Adrenal gland (tissue), 5 donors: ENCODE measurements around the gene TTC33.

Experiments used
- POLR2A ChIP-seq, 2 donors: fragments of 450-650 bp; IDR thresholded peaks; one replicate each; pipeline ENCODE4 v1.6.1; 2017; ENCODE audit warnings: antibody characterized with exemption in 2 of 2, mild to moderate bottlenecking in 2 of 2, moderate library complexity in 1 of 2
- TF ChIP-seq, protein P1 (sequence below), 6 experiments: fragments of 450-650 bp in 4 of 6; fragments of 200-600 bp in 2 of 6; sonication (generic) in 1 of 6; IDR thresholded peaks; 1 replicate in 5 of 6; 2 replicates in 1 of 6; pipeline versions ENCODE4 v1.5.1 to v1.8.0; 2016 to 2021; ENCODE audit warnings: antibody characterized with exemption in 6 of 6, mild to moderate bottlenecking in 2 of 6, moderate library complexity in 1 of 6
- donor health status: DM: no; HTN: no; CAD: no.

DNA sequence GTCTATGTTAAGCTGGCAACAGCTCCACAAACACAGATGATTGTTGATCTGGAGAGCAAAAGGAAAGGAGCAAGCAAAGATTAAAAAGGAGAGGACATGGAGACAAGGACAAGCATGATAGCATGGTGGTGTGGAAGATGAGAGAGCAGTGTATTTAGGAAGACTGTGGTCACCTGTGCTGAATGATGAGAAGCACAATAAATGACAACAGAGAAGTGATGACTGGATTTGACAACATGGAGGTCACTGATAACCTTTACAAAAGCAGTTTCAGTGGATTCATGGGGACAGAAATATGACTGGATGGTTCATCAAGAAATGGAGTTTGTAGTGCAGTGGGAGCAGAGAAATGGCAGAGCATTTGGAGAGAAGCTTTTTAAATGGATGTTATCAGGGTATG lies 20.2 kb downstream of the TTC33 start:
- TF ChIP-seq, protein P1, sequence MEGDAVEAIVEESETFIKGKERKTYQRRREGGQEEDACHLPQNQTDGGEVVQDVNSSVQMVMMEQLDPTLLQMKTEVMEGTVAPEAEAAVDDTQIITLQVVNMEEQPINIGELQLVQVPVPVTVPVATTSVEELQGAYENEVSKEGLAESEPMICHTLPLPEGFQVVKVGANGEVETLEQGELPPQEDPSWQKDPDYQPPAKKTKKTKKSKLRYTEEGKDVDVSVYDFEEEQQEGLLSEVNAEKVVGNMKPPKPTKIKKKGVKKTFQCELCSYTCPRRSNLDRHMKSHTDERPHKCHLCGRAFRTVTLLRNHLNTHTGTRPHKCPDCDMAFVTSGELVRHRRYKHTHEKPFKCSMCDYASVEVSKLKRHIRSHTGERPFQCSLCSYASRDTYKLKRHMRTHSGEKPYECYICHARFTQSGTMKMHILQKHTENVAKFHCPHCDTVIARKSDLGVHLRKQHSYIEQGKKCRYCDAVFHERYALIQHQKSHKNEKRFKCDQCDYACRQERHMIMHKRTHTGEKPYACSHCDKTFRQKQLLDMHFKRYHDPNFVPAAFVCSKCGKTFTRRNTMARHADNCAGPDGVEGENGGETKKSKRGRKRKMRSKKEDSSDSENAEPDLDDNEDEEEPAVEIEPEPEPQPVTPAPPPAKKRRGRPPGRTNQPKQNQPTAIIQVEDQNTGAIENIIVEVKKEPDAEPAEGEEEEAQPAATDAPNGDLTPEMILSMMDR (IDR thresholded peaks at IDR 0.05), result no peak
- no peak for TF ChIP-seq POLR2A (IDR thresholded peaks at IDR 0.05)
